Endothelial cell of umbilical vein (primary cell): ENCODE results near the gene C1orf159. TPM values are rescaled to one million over a fixed set of nuclear protein-coding genes. Genes with fewer than 3 reads are reported as not detected.

ENCODE experiments used
- BruUV-seq: library from RNA; stranded (reverse); fragments of 400-500 nt; replicated peaks from 2 replicates; lab custom pipeline; 2021; lab: Mats Ljungman, UMichigan
- CTCF ChIA-PET: fragments of 300-600, 350-600 bp; sonication (Branson Sonifier 250); formaldehyde crosslinking; loops from one replicate; lab custom pipeline; 2021; ENCODE audit warnings: antibody characterized with exemption, inconsistent platforms; lab: Charles Lee
- POLR2A ChIA-PET: fragments of 300-600, 350-600 bp; sonication (Branson Sonifier 250); formaldehyde crosslinking; loops from one replicate; lab custom pipeline; 2021; ENCODE audit warnings: antibody characterized with exemption, inconsistent platforms; lab: Charles Lee
- DNase-seq: peaks from one replicate; pipeline ENCODE4 v3.0.0-alpha.2; 2011; ENCODE audit warnings: low read depth, low spot score
- FAIRE-seq: peaks from 2 replicates; lab custom pipeline; 2011; peaks lifted over from hg19 to GRCh38; lab: Jason Lieb, UNC
- H2AFZ ChIP-seq: 2 replicates; pipeline ENCODE4 v1.6.0; 2012; ENCODE audit warnings: low read depth, low read length, control low read depth, inconsistent platforms
- H3K27ac ChIP-seq: 2 replicates; pipeline ENCODE4 v1.5.1; 2011; ENCODE audit warnings: low read depth, mild to moderate bottlenecking, control low read depth, low read length, moderate library complexity; ENCODE audit not compliant: insufficient read depth
- H3K27me3 ChIP-seq, 2 experiments: 2 replicates each; pipeline versions ENCODE4 v1.6.0 to v1.6.1; 2011; ENCODE audit warnings: low read length in 2 of 2, mixed read lengths in 1 of 2; ENCODE audit not compliant: control insufficient read depth in 2 of 2, insufficient read depth in 2 of 2
- H3K36me3 ChIP-seq, 2 experiments: 2 replicates in 1 of 2; 3 replicates in 1 of 2; pipeline ENCODE4 v1.5.1; 2011; ENCODE audit warnings: low read length in 2 of 2, mild to moderate bottlenecking in 1 of 2, moderate library complexity in 1 of 2; ENCODE audit not compliant: control insufficient read depth in 2 of 2, insufficient read depth in 2 of 2; ENCODE audit errors: extremely low read depth in 1 of 2
- H3K4me1 ChIP-seq: 3 replicates; pipeline ENCODE4 v1.5.1; 2011; ENCODE audit warnings: mild to moderate bottlenecking, low read length; ENCODE audit not compliant: control insufficient read depth, insufficient read depth; ENCODE audit errors: extremely low read depth
- H3K4me2 ChIP-seq: 2 replicates; pipeline ENCODE4 v1.6.1; 2011; ENCODE audit warnings: low read length, control low read depth, mixed read lengths; ENCODE audit not compliant: insufficient read depth
- H3K4me3 ChIP-seq, 3 experiments: fragments of 200-600 bp in 1 of 3; sonication (generic), shearing (Covaris generic) in 1 of 3; replicated peaks in 1 of 3; 2 replicates each; pipeline ENCODE4 v1.5.1; 2011 to 2016; ENCODE audit warnings: control low read depth in 3 of 3, low read length in 3 of 3, mild to moderate bottlenecking in 2 of 3, inconsistent platforms in 1 of 3, low read depth in 1 of 3, moderate library complexity in 1 of 3; ENCODE audit not compliant: insufficient read depth in 1 of 3
- H3K79me2 ChIP-seq: 2 replicates; pipeline ENCODE4 v1.6.0; 2012; ENCODE audit warnings: low read length, inconsistent platforms; ENCODE audit not compliant: control insufficient read depth, insufficient read depth
- H3K9ac ChIP-seq: replicated peaks from 2 replicates; pipeline ENCODE3; 2011; ENCODE audit warnings: low read length, control low read depth; ENCODE audit not compliant: insufficient read depth; ENCODE audit errors: extremely low read depth
- H3K9me1 ChIP-seq: replicated peaks from 3 replicates; pipeline ENCODE4 v1.6.0; 2011; ENCODE audit warnings: mild to moderate bottlenecking, low read length; ENCODE audit not compliant: control insufficient read depth, insufficient read depth; ENCODE audit errors: extremely low read depth
- H3K9me3 ChIP-seq: replicated peaks from 2 replicates; pipeline ENCODE4 v1.5.1; 2012; ENCODE audit warnings: low read length, inconsistent platforms; ENCODE audit not compliant: control insufficient read depth, insufficient read depth
- H4K20me1 ChIP-seq: replicated peaks from 2 replicates; pipeline ENCODE3; 2011; ENCODE audit warnings: mild to moderate bottlenecking, low read length; ENCODE audit not compliant: control insufficient read depth, insufficient read depth; ENCODE audit errors: extremely low read depth
- EZH2 ChIP-seq: IDR thresholded peaks from 2 replicates; pipeline ENCODE4 v1.6.1; 2012; ENCODE audit warnings: borderline replicate concordance, low read depth, mild to moderate bottlenecking, moderate library complexity, low read length, inconsistent platforms; ENCODE audit not compliant: severe bottlenecking
- FOS ChIP-seq: IDR thresholded peaks from 2 replicates; pipeline ENCODE4 v1.6.1; 2011; ENCODE audit warnings: mild to moderate bottlenecking, low read length, moderate library complexity, borderline replicate concordance; ENCODE audit not compliant: insufficient read depth
- GATA2 ChIP-seq: IDR thresholded peaks from 2 replicates; pipeline ENCODE4 v1.7.0; 2011; ENCODE audit warnings: low read depth, mild to moderate bottlenecking, moderate library complexity, mixed read lengths, low read length; ENCODE audit not compliant: insufficient read length, insufficient read depth
- JUN ChIP-seq: IDR thresholded peaks from 2 replicates; pipeline ENCODE4 v1.6.1; 2011; ENCODE audit warnings: borderline replicate concordance, low read depth; ENCODE audit not compliant: insufficient read length, insufficient read depth
- MYC ChIP-seq: IDR thresholded peaks from one replicate; pipeline ENCODE4 v1.6.1; 2011; ENCODE audit warnings: mild to moderate bottlenecking, low read depth, low read length
- POLR2A ChIP-seq: IDR thresholded peaks from 2 replicates; pipeline ENCODE4 v1.6.1; 2012; ENCODE audit warnings: low read depth, mild to moderate bottlenecking, control low read depth, low read length
- POLR2AphosphoS5 ChIP-seq: IDR thresholded peaks from 2 replicates; pipeline ENCODE4 v1.6.1; 2012; ENCODE audit warnings: low read depth, mild to moderate bottlenecking, control low read depth, low read length, moderate library complexity; ENCODE audit not compliant: insufficient read depth
- dilution Hi-C: fragments of 300-500 bp; cut with MboI; formaldehyde crosslinking; loops from one replicate; pipeline ENCODE4 v1.15.0; 2019; ENCODE audit warnings: low sequenced_read_pairs; ENCODE audit not compliant: extremely low pct_ligation_motif_present
- intact Hi-C: fragments of 100-400 bp; cut with micrococcal nuclease; formaldehyde crosslinking; loops from one replicate; pipeline ENCODE4 v1.10.0; 2022
- polyA plus RNA-seq, 4 experiments: library from polyadenylated mRNA; depleted of rRNA in 3 of 4; stranded (reverse) in 3 of 4; unstranded in 1 of 4; fragments of >200 nt; gene quantifications; 2 replicates each; pipeline versions ENCODE4 v1.2.1 to v1.2.3, GENCODE V29; 2011 to 2012; ENCODE audit warnings: missing spikeins in 1 of 4
- total RNA-seq: library from RNA; stranded (reverse); gene quantifications from 2 replicates; pipeline ENCODE4 v1.2.3, GENCODE V29; 2021
- TF ChIP-seq, protein P1 (sequence below): IDR thresholded peaks from 2 replicates; pipeline ENCODE4 v1.6.1; 2011; ENCODE audit not compliant: insufficient read depth, insufficient read length
- TF ChIP-seq, protein P2 (sequence below), 2 donors: IDR thresholded peaks; 1 replicate in 1 of 2; 2 replicates in 1 of 2; pipeline ENCODE4 v1.5.1; 2011; ENCODE audit warnings: low read length in 2 of 2, mild to moderate bottlenecking in 2 of 2, moderate library complexity in 2 of 2, control low read depth in 1 of 2, inconsistent platforms in 1 of 2, low read depth in 1 of 2; ENCODE audit not compliant: insufficient read depth in 1 of 2; ENCODE audit errors: extremely low read depth in 1 of 2

C1orf159 gene
- total and polyA plus RNA-seq, 2 donors (not counting 3 experiments of a cell fraction or from before 2014, with no cell fraction given), result 16.1 to 20.1 TPM

DNA sequence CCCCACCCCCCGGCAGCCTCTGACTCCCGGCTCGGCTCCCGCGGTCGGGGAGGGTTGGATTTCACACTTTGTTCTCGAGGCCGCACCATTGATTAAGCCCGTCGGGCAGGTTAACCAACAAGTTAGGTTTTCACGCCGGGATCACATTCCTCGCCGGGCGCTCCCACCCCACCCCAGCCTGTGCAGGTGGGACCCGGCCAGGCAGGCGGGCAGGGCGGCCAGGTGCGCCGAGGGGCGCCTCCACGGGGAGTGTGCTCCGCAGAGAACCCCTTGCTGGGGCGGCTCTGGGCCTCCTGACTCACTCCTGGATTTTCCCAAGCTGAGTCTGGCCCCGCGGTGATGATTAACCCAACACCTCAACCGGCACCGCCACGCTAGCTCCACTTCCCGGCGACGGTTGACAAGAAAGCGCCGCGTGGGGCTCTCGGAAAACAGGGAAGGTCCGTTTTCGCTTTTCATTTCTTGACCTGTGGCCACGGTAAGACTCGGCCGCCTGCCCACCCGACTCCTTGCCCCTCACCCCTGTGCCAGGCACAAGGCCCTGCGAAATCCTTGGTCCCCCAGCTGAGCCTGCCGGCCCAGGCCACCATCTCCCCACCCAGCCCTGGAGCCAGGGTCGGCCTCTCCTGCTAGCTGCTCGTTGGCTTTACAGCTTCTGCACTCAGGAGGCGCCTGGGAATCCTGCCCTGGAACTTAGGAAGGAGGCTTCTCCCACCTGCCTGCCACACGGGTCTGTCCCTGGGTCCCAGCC, 49.0 kb upstream of the C1orf159 start:
- no peak for FAIRE-seq
- TF ChIP-seq FOS, result no peak
- no peak for TF ChIP-seq POLR2AphosphoS5
- no peak for TF ChIP-seq JUN
- peak; percentile 64 for TF ChIP-seq EZH2
- no peak for TF ChIP-seq MYC
- TF ChIP-seq GATA2, result no peak
- TF ChIP-seq, protein P1, sequence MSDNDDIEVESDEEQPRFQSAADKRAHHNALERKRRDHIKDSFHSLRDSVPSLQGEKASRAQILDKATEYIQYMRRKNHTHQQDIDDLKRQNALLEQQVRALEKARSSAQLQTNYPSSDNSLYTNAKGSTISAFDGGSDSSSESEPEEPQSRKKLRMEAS, result no peak
- no peak for TF ChIP-seq POLR2A
- TF ChIP-seq, protein P2, sequence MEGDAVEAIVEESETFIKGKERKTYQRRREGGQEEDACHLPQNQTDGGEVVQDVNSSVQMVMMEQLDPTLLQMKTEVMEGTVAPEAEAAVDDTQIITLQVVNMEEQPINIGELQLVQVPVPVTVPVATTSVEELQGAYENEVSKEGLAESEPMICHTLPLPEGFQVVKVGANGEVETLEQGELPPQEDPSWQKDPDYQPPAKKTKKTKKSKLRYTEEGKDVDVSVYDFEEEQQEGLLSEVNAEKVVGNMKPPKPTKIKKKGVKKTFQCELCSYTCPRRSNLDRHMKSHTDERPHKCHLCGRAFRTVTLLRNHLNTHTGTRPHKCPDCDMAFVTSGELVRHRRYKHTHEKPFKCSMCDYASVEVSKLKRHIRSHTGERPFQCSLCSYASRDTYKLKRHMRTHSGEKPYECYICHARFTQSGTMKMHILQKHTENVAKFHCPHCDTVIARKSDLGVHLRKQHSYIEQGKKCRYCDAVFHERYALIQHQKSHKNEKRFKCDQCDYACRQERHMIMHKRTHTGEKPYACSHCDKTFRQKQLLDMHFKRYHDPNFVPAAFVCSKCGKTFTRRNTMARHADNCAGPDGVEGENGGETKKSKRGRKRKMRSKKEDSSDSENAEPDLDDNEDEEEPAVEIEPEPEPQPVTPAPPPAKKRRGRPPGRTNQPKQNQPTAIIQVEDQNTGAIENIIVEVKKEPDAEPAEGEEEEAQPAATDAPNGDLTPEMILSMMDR (IDR thresholded peaks at IDR 0.05; ENCODE audit: extremely low read depth in 1 of 2, insufficient read depth in 1 of 2, low read depth in 1 of 2, low read length in 2 of 2), result no peak

More for the DNA sequence above, 49.0 kb upstream of the C1orf159 start:
- intact Hi-C loops, result no loop called here
- no peak overlapping the region for H3K4me3 ChIP-seq
- BruUV-seq, result no TSS peak
- H3K79me2 ChIP-seq, result no peaks in the 10 kb centered on the region
- no peaks in the 10 kb centered on the region for H3K27me3 ChIP-seq
- H4K20me1 ChIP-seq, result no peaks in the 10 kb centered on the region
- no peak overlapping the region for H2AFZ ChIP-seq
- no peak overlapping the region for H3K4me2 ChIP-seq
- no peak overlapping the region for H3K9ac ChIP-seq
- dilution Hi-C loops, result no loop called here
- no peak for DNase-seq
- no peaks in the 10 kb centered on the region for H3K36me3 ChIP-seq
- H3K27ac ChIP-seq, result no peak overlapping the region
- no peaks in the 10 kb centered on the region for H3K4me1 ChIP-seq
- ChIA-PET CTCF (interaction anchor here (1.3 kb wide), 1 partner anchor 42 kb away, joined by 3 read pairs; no protein-coding TSS in a partner anchor), POLR2A (no interaction called here)
- H3K9me1 ChIP-seq, result no peaks in the 10 kb centered on the region
- no peaks in the 10 kb centered on the region for H3K9me3 ChIP-seq
